Kidney (tissue), 14 donors: ENCODE measurements around the gene VKORC1. TPM values are rescaled to one million over a fixed set of nuclear protein-coding genes. Genes with fewer than 3 reads are reported as not detected.

Experiments
- DNase-seq, 5 donors: peaks; one replicate each; pipeline ENCODE4 v3.0.0-alpha.2; 2013 to 2020
- FAIRE-seq: peaks from 2 replicates; lab custom pipeline; 2012; peaks lifted over from hg19 to GRCh38; lab: Jason Lieb, UNC
- H3K27ac ChIP-seq, 2 donors: one replicate each; pipeline ENCODE4 v1.7.0; 2013; ENCODE audit warnings: low read depth in 2 of 2, low read length in 2 of 2, inconsistent platforms in 1 of 2
- H3K27me3 ChIP-seq: one replicate; pipeline ENCODE4 v1.7.1; 2013; ENCODE audit warnings: low read length, inconsistent platforms; ENCODE audit not compliant: control insufficient read depth, insufficient read depth
- H3K36me3 ChIP-seq, 3 donors: one replicate each; pipeline versions ENCODE4 v1.7.0 to v1.7.1; 2013; ENCODE audit warnings: low read length in 3 of 3, control low read depth in 1 of 3, inconsistent platforms in 1 of 3; ENCODE audit not compliant: insufficient read depth in 3 of 3, control insufficient read depth in 2 of 3
- H3K4me1 ChIP-seq, 3 donors: one replicate each; pipeline versions ENCODE4 v1.7.0 to v1.7.1; 2013; ENCODE audit warnings: low read length in 3 of 3, inconsistent platforms in 1 of 3, low read depth in 1 of 3; ENCODE audit not compliant: control insufficient read depth in 2 of 3, insufficient read depth in 2 of 3
- H3K4me3 ChIP-seq, 3 donors: one replicate each; pipeline versions ENCODE4 v1.7.0 to v1.8.1; 2013; ENCODE audit warnings: low read length in 3 of 3, control low read depth in 1 of 3, inconsistent platforms in 1 of 3
- H3K9ac ChIP-seq, 3 donors: one replicate each; pipeline versions ENCODE4 v1.7.0 to v1.7.1; 2013; ENCODE audit warnings: low read length in 3 of 3, control low read depth in 1 of 3, inconsistent platforms in 1 of 3
- H3K9me3 ChIP-seq, 3 donors: one replicate each; pipeline versions ENCODE4 v1.7.0 to v1.7.1; 2013; ENCODE audit warnings: low read length in 3 of 3, control low read depth in 1 of 3, inconsistent platforms in 1 of 3; ENCODE audit not compliant: control insufficient read depth in 2 of 3, insufficient read depth in 1 of 3
- CTCF ChIP-seq: IDR thresholded peaks from 3 replicates; pipeline ENCODE4 v1.5.1; 2012; ENCODE audit warnings: mild to moderate bottlenecking, moderate library complexity, borderline replicate concordance; ENCODE audit not compliant: insufficient read depth; ENCODE audit errors: extremely low read depth
- intact Hi-C: fragments of 100-400 bp; cut with DNase I; formaldehyde crosslinking; loops from one replicate; pipeline ENCODE4 v1.11.1; 2022
- polyA plus RNA-seq: library from polyadenylated mRNA; stranded (reverse); fragments of 350-450 nt; fragmentation: Illumina TruSeq; extraction: RNeasy Lipid Tissue Mini Kit (QIAGEN cat#74804); gene quantifications from one replicate; pipeline ENCODE4 v1.2.3, GENCODE V29; 2014; ENCODE audit warnings: low read depth, low replicate concordance; ENCODE audit not compliant: insufficient read depth
- total RNA-seq: library from RNA; stranded (reverse); fragmentation: NEBNext Ultra II Directional; extraction: Animal tissue kit (Norgen Biotek cat#: 25700); gene quantifications from one replicate; pipeline ENCODE4 v1.2.1, GENCODE V29; 2021
- donor health status: control.
- donor health status: control.
- donor health status: control.
- donor health status: control.
- donor health status: control.
- donor health status: DM: yes; HTN: yes; CAD: no.
- donor health status: Normal renal cell carcinoma (clear cell type).

The VKORC1 gene
- total and polyA plus RNA-seq, 2 donors from 2014 or later, result 84.7 to 209 TPM

GRCh38 chr16:31133046-31133501 lies 38.5 kb upstream of the VKORC1 start:
- FAIRE-seq, result no peak
- Histone ChIP-seq H3K9me3 (no peaks in the 10 kb centered on the region), H3K27ac (peak overlapping the region in 1 of 2 donors; percentile 63), H3K4me3 (peak overlapping the region in 1 of 3 donors; percentile 87), H3K4me1 (peaks cover 0 to 42% (median 21%) of the 10 kb centered on the region in 3 donors), H3K9ac (no peak overlapping the region), H3K27me3 (no peaks in the 10 kb centered on the region), H3K36me3 (peaks cover 3 to 24% (median 5%) of the 10 kb centered on the region in 3 donors)
- DNase-seq, result peak in 1 of 5 donors; percentile 50
- intact Hi-C loops, result no loop called here
- TF ChIP-seq CTCF, result no peak

GRCh38 chr16:31132303-31132979 lies 37.8 kb upstream of the VKORC1 start:
- no peak overlapping the region for H3K4me3 ChIP-seq
- TF ChIP-seq CTCF, result no peak
- intact Hi-C loops, result no loop called here
- H3K9me3 ChIP-seq, result no peaks in the 10 kb centered on the region
- DNase-seq, result peak in 1 of 5 donors; percentile 45
- H3K36me3 ChIP-seq, result peaks cover 3 to 29% (median 8%) of the 10 kb centered on the region in 3 donors
- peak overlapping the region; percentile 37 to 63 for H3K27ac ChIP-seq
- FAIRE-seq, result no peak
- no peak overlapping the region for H3K9ac ChIP-seq
- H3K27me3 ChIP-seq, result no peaks in the 10 kb centered on the region
- peaks cover 0 to 46% (median 21%) of the 10 kb centered on the region in 3 donors for H3K4me1 ChIP-seq

- Histone ChIP-seq H3K4me1 (peaks cover 0 to 47% (median 21%) of the 10 kb centered on the region in 3 donors), H3K36me3 (peaks cover 3 to 34% (median 8%) of the 10 kb centered on the region in 3 donors), H3K9ac (no peak overlapping the region), H3K27me3 (no peaks in the 10 kb centered on the region), H3K27ac (peak overlapping the region; percentile 37 to 90), H3K9me3 (no peaks in the 10 kb centered on the region), H3K4me3 (no peak overlapping the region)
- peak in 2 of 5 donors; percentile 48 to 73 for DNase-seq
- intact Hi-C loops, result no loop called here
- no peak for TF ChIP-seq CTCF
- FAIRE-seq, result no peak
Observed at GRCh38 chr16:31131841-31132271, 37.3 kb upstream of the VKORC1 start.
